HUES48 (cell line): ENCODE data around the gene DNAAF1.

Experiments used
- H3K27ac ChIP-seq: one replicate; pipeline ENCODE4 v1.7.0; 2013; ENCODE audit warnings: low read depth, low read length, inconsistent platforms
- H3K27me3 ChIP-seq: 2 replicates; pipeline ENCODE4 v1.6.1; 2013; ENCODE audit warnings: mild to moderate bottlenecking, low read length; ENCODE audit not compliant: control insufficient read depth, insufficient read depth
- H3K36me3 ChIP-seq: 2 replicates; pipeline ENCODE4 v1.6.1; 2013; ENCODE audit warnings: low read length; ENCODE audit not compliant: control insufficient read depth, insufficient read depth
- H3K4me1 ChIP-seq: 2 replicates; pipeline ENCODE4 v1.6.1; 2013; ENCODE audit warnings: mild to moderate bottlenecking, low read length; ENCODE audit not compliant: control insufficient read depth, insufficient read depth
- H3K4me3 ChIP-seq: 2 replicates; pipeline ENCODE4 v1.5.1; 2013; ENCODE audit warnings: mild to moderate bottlenecking, low read depth, low read length
- H3K9ac ChIP-seq: 2 replicates; pipeline ENCODE4 v1.6.1; 2013; ENCODE audit warnings: mild to moderate bottlenecking, low read depth, low read length, moderate library complexity
- H3K9me3 ChIP-seq: 2 replicates; pipeline ENCODE4 v1.6.1; 2013; ENCODE audit warnings: low read length; ENCODE audit not compliant: control insufficient read depth, insufficient read depth

Gene DNAAF1

DNA sequence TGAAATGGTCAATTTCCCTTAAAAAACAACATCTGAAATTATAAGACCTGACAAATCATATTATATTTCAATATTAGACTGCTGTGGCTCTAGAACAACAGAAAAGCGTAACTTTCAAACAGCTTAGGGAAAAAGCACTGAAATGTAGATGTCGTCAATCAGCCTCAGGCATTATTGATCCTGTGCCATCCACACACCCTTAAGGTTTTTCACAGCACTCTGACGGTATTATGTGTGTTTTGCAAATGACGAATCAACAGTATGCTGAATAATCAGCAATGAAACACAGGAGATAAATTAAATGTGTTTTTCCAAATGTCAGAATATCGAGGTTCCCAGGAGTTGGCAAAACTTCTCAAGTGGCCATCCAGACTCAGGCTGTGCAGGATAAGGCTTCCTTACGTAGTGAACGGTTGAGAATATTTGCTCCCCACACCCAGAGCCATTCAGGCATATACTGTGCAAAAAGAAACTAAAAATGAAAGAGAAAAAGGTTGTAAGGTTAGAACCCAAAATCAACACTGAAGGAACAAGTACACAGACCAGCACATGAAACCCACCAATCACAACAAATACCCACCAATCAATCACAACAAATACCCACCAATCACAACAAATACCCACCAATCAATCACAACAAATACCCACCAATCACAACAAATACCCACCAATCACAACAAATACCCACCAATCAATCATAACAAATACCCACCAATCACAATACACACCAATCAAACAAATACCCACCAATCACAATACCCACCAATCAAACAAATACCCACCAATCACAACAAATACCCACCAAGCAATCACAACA, 20.6 kb upstream of the DNAAF1 start:
- Histone ChIP-seq H3K4me1 (no peaks in the 10 kb centered on the region), H3K9me3 (no peaks in the 10 kb centered on the region), H3K27ac (no peak overlapping the region), H3K36me3 (peaks cover 54% of the 10 kb centered on the region), H3K9ac (no peak overlapping the region), H3K27me3 (no peaks in the 10 kb centered on the region), H3K4me3 (no peak overlapping the region)

- Histone ChIP-seq H3K27ac (no peak overlapping the region), H3K9ac (no peak overlapping the region), H3K27me3 (no peaks in the 10 kb centered on the region), H3K4me1 (peaks cover 7% of the 10 kb centered on the region; the same call in 1 of the 2 replicates), H3K9me3 (no peaks in the 10 kb centered on the region), H3K36me3 (peaks cover 45% of the 10 kb centered on the region), H3K4me3 (no peak overlapping the region)
These were observed 14.0 kb upstream of the DNAAF1 start for GRCh38 chr16:84131117-84131516.

DNA sequence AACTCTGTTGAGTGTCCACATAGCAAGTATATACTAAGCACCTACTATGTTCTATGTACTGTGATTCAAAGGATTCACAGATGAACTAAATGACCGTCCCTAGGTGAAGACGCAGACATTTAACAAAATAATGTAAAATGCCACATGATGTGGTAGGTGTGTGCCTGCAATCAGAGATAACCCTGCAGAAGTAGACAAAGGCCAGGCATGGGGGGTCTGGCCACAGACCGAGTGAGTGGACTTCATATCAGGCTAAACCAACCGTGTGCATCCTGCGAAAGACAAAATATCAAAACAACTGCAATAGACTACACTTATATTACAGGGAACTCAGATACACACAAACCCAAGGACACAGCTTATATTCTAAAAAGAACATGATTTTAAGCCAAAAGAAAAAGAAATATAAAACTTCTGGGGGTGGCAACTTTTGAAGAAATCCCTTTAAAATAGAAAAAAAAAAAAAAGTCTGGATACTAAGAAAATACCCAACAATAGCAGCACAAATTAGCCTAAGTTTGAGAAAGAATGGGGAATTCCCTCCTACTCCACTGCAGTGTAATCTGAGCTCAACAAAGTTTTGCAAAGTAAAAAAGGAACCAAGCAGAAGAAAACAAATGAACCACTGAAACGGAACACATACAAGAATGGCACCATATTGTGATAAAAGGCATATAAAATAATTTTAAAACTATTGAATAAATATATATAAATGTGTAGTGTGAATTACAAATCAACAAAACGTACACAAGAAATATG, 12.4 kb upstream of the DNAAF1 start:
- peaks cover 7% of the 10 kb centered on the region; the same call in 1 of the 2 replicates for H3K4me1 ChIP-seq
- H3K36me3 ChIP-seq, result peaks cover 32% of the 10 kb centered on the region
- no peak overlapping the region for H3K27ac ChIP-seq
- no peaks in the 10 kb centered on the region for H3K9me3 ChIP-seq
- H3K27me3 ChIP-seq, result no peaks in the 10 kb centered on the region
- H3K9ac ChIP-seq, result no peak overlapping the region
- H3K4me3 ChIP-seq, result no peak overlapping the region

DNA sequence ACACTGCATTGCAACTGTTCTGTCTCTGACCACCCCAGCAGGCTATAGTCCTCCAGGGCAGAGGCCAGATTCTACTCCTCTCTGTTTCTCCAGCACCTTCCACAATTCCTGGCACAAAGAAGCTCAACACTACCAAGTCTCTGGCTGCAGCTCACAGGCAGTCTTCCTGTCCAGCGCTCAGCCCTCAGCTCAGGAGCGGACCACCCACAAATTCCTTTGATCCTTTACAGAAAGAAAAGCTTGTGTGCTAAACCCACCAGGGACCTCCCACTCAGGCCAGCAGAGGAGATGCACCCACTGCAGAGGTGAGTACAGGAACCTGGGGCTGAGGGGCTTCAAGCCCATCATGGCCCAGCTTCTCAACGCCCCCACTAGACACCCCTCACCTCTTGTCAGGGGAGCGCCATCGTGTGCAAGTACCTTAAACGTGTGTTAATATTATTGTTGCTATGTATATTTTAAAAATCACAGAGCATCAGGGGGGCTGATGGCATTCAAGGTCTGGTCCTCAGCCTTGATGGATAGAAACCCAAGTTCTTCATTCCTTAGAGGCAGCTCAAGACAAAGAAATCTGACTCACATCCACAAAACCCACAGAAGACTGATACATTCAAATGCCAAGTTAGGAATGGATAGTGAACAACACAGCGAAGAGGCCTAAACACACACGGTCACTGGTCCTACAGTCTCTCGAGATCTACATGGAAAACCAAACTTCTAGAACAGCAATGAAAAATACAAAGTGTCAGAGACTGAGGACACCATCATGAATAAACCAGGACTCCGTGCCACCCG, 8.6 kb upstream of the DNAAF1 start:
- Histone ChIP-seq H3K9me3 (no peaks in the 10 kb centered on the region), H3K36me3 (no peaks in the 10 kb centered on the region), H3K9ac (no peak overlapping the region), H3K27me3 (no peaks in the 10 kb centered on the region), H3K27ac (no peak overlapping the region), H3K4me1 (peaks cover 24% of the 10 kb centered on the region), H3K4me3 (no peak overlapping the region)

GRCh38 chr16:84137287-84137686, 7.8 kb upstream of the DNAAF1 start:
- Histone ChIP-seq H3K9me3 (no peaks in the 10 kb centered on the region), H3K4me3 (no peak overlapping the region), H3K27ac (no peak overlapping the region), H3K36me3 (no peaks in the 10 kb centered on the region), H3K9ac (no peak overlapping the region), H3K27me3 (no peaks in the 10 kb centered on the region), H3K4me1 (peaks cover 25% of the 10 kb centered on the region)

DNA sequence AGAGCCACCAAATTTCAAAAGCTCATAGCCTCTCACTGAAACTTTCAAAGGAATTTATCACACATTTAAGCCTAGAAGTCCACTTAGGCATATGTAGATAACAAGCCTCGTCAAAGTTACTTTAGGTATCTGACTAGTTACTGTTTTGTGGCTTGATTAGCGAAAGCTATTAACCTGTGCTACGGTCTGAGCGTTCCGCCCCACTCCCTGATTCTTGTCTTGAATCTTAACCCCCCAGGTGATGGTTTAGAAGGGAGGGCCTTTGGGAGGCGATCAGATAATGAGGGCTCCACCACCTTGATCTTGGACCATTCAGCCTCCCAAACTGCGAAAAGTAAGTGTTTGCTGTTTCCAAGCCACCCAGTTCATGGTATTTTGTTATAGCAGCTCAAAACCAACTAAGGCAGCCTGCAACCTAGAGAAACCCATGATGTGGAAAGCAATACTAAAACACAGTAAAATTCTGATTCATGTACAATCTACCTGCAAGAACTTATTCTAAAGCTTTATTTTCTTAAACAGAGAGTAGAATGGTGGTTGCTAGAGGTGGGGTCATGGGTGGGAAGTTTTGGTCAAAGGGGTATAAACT, 7.2 kb upstream of the DNAAF1 start:
- H3K27ac ChIP-seq, result no peak overlapping the region
- no peak overlapping the region for H3K4me3 ChIP-seq
- no peaks in the 10 kb centered on the region for H3K36me3 ChIP-seq
- peaks cover 21% of the 10 kb centered on the region for H3K4me1 ChIP-seq
- H3K9me3 ChIP-seq, result no peaks in the 10 kb centered on the region
- no peak overlapping the region for H3K9ac ChIP-seq
- H3K27me3 ChIP-seq, result no peaks in the 10 kb centered on the region

DNA sequence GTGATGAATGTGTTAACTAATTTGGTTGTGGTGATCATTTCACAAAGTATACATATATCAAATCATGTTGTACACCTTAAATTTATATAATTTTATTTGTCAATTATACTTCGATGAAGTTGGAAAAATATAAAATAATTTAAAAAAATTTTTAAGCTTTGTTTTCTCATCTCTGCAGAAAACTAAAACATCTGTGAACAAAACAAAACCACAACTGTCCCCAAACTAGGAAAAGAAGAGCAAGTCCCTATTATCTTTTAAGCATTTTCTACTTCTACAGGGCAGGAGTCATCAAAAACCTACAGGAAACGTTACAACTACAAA, 6.6 kb upstream of the DNAAF1 start:
- H3K4me3 ChIP-seq, result no peak overlapping the region
- no peaks in the 10 kb centered on the region for H3K9me3 ChIP-seq
- H3K36me3 ChIP-seq, result no peaks in the 10 kb centered on the region
- no peak overlapping the region for H3K9ac ChIP-seq
- H3K27ac ChIP-seq, result no peak overlapping the region
- peaks cover 21% of the 10 kb centered on the region for H3K4me1 ChIP-seq
- H3K27me3 ChIP-seq, result no peaks in the 10 kb centered on the region

- H3K27me3 ChIP-seq, result no peaks in the 10 kb centered on the region
- no peaks in the 10 kb centered on the region for H3K9me3 ChIP-seq
- H3K4me1 ChIP-seq, result peaks cover 21% of the 10 kb centered on the region
- no peak overlapping the region for H3K4me3 ChIP-seq
- H3K36me3 ChIP-seq, result no peaks in the 10 kb centered on the region
- H3K9ac ChIP-seq, result no peak overlapping the region
- no peak overlapping the region for H3K27ac ChIP-seq
These were observed 6.1 kb upstream of the DNAAF1 start for GRCh38 chr16:84138824-84139627.

DNA sequence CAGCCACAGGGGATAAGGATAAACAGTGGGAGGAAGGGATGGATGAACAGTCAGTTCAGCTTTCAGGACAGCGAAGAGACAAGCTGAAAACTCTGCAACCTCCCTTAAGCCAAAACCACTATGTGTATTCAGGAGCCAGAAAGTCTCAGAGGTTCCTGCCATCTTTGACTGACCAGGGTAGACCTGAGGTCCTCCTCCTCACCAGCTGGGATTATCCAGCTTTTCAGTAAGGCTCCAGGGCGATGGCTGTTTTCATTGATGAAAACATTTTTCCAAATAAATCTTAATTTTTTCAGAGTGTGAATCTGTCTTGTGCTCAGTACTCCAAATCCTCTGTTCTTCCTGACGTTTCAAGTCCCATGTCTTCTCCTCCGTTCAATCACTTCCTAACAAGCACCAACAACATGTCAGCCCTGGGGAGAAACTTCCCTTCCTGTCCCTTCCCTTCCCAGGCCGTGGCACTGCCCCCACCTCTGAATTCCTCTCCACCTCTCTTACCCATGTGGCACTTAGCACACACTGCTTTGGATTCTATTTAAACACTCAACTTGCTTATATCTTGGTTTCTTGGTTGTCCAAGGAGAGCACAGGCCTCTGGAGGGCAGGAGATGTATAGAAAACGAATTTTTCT, 5.4 kb upstream of the DNAAF1 start:
- Histone ChIP-seq H3K27ac (no peak overlapping the region), H3K9ac (no peak overlapping the region), H3K27me3 (no peaks in the 10 kb centered on the region), H3K4me1 (peaks cover 21% of the 10 kb centered on the region), H3K36me3 (no peaks in the 10 kb centered on the region), H3K9me3 (no peaks in the 10 kb centered on the region), H3K4me3 (no peak overlapping the region)

DNA sequence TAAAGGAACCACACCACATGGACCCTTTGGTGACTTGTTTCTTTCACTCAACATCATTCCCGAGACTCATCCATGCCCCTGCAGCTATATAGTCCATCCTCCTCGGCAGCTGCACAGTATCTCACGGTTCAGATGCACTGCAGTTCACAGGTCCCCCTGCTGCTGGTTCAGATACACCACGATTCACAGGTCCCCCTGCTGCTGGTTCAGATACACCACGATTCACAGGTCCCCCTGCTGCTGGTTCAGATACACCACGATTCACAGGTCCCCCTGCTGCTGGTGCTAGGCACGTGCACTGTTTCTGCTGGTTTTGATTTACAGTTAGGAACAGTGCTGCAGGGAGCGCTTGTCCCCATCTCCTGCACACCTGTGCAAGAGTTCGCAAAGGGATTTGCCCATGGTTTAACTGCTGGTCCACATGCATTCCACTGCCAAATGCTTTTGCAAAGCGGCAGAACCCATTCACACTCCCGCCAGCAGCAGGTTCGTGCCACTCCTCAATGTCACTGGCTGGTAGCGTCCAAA, 3.9 kb upstream of the DNAAF1 start:
- peaks cover 21% of the 10 kb centered on the region for H3K4me1 ChIP-seq
- H3K36me3 ChIP-seq, result no peaks in the 10 kb centered on the region
- H3K27ac ChIP-seq, result no peak overlapping the region
- H3K9ac ChIP-seq, result no peak overlapping the region
- no peak overlapping the region for H3K4me3 ChIP-seq
- H3K27me3 ChIP-seq, result peaks cover 3% of the 10 kb centered on the region
- no peaks in the 10 kb centered on the region for H3K9me3 ChIP-seq
